HepG2 (cell line): Measurements from ENCODE around the gene SYPL1. TPM values are rescaled to one million over a fixed set of nuclear protein-coding genes. Genes with fewer than 3 reads are reported as not detected.

Source experiments
- ATAC-seq: fragments of 200-7000 bp; cut with Tn5 transposase; 3 replicates; pipeline ENCODE4 v1.9.1; 2020; ENCODE audit warnings: mild to moderate bottlenecking, moderate library complexity
- BruUV-seq: library from RNA; stranded (reverse); fragments of 400-500 nt; replicated peaks from 2 replicates; lab custom pipeline; 2021; lab: Mats Ljungman, UMichigan
- CTCF ChIA-PET: fragments of 300-600 bp; formaldehyde crosslinking; extraction: SDS; loops from one replicate; lab custom pipeline; 2021; ENCODE audit warnings: low total read pairs, inconsistent platforms, low intra/inter-chr PET ratio; lab: Yijun Ruan, JAX
- POLR2A ChIA-PET: fragments of 350-600 bp; sonication (Branson Sonifier 250); formaldehyde crosslinking; loops from one replicate; lab custom pipeline; 2020; ENCODE audit warnings: antibody characterized with exemption, inconsistent platforms; lab: Yijun Ruan, JAX
- DNase-seq: peaks from one replicate; pipeline ENCODE4 v3.0.0-alpha.2; 2015; ENCODE audit warnings: low spot score
- FAIRE-seq: peaks from 3 replicates; lab custom pipeline; 2011; peaks lifted over from hg19 to GRCh38; lab: Jason Lieb, UNC
- H2AFZ ChIP-seq: one replicate; pipeline ENCODE4 v1.6.1; 2011; ENCODE audit warnings: low read length, inconsistent platforms
- H3K27ac ChIP-seq: fragments of 300-600 bp; 3 replicates; pipeline ENCODE4 v1.8.0; 2011; ENCODE audit warnings: mixed run types, mild to moderate bottlenecking, mixed read lengths, low read length, inconsistent platforms; ENCODE audit not compliant: insufficient read depth; ENCODE audit errors: extremely low read length
- H3K27me3 ChIP-seq, 2 experiments: fragments of 200-600 bp in 1 of 2; 2 replicates in 1 of 2; 3 replicates in 1 of 2; pipeline versions ENCODE4 v1.6.0 to v1.8.0; 2011; ENCODE audit warnings: low read length in 2 of 2, mild to moderate bottlenecking in 2 of 2, moderate library complexity in 2 of 2, inconsistent platforms in 1 of 2; ENCODE audit not compliant: insufficient read depth in 2 of 2, control insufficient read depth in 1 of 2
- H3K36me3 ChIP-seq, 2 experiments: fragments of 200-600 bp in 1 of 2; replicated peaks in 1 of 2; 2 replicates in 1 of 2; 3 replicates in 1 of 2; pipeline versions ENCODE4 v1.5.1 to v1.8.0; 2011; ENCODE audit warnings: low read length in 2 of 2, inconsistent platforms in 1 of 2; ENCODE audit not compliant: insufficient read depth in 2 of 2, control insufficient read depth in 1 of 2
- H3K4me1 ChIP-seq: 2 replicates; pipeline ENCODE4 v1.5.1; 2012; ENCODE audit warnings: low read length, inconsistent platforms; ENCODE audit not compliant: insufficient read depth
- H3K4me2 ChIP-seq: 2 replicates; pipeline ENCODE4 v1.6.0; 2011; ENCODE audit warnings: low read depth, low read length, inconsistent platforms
- H3K4me3 ChIP-seq, 3 experiments: fragments of 200-600 bp in 1 of 3; sonication (generic), shearing (Covaris generic) in 1 of 3; replicated peaks in 1 of 3; 2 replicates each; pipeline ENCODE4 v1.5.1; 2011 to 2016; ENCODE audit warnings: low read length in 3 of 3, inconsistent platforms in 2 of 3, low read depth in 2 of 3, mild to moderate bottlenecking in 2 of 3, control low read depth in 1 of 3, mixed read lengths in 1 of 3; ENCODE audit not compliant: insufficient read depth in 1 of 3
- H3K79me2 ChIP-seq: one replicate; pipeline ENCODE4 v1.6.1; 2011; ENCODE audit warnings: low read length, inconsistent platforms; ENCODE audit not compliant: insufficient read depth
- H3K9ac ChIP-seq: 2 replicates; pipeline ENCODE4 v1.6.0; 2011; ENCODE audit warnings: mild to moderate bottlenecking, low read depth, low read length, inconsistent platforms; ENCODE audit not compliant: insufficient read depth
- H3K9me3 ChIP-seq: 2 replicates; pipeline ENCODE4 v1.5.1; 2012; ENCODE audit warnings: mild to moderate bottlenecking, low read length
- H4K20me1 ChIP-seq: 2 replicates; pipeline ENCODE4 v1.6.0; 2011; ENCODE audit warnings: inconsistent platforms, mild to moderate bottlenecking, low read length, moderate library complexity; ENCODE audit not compliant: insufficient read depth
- HNRNPL ChIP-seq: fragments of 200-400 bp; formaldehyde crosslinking; IDR thresholded peaks from 2 replicates; pipeline ENCODE4 v1.6.1; 2017; ENCODE audit warnings: mild to moderate bottlenecking, low read depth, low read length
- POLR2G ChIP-seq: fragments of 200-400 bp; formaldehyde crosslinking; IDR thresholded peaks from 2 replicates; pipeline ENCODE4 v1.6.1; 2018; ENCODE audit warnings: mild to moderate bottlenecking, low read depth, low read length, moderate library complexity
- ZNF687 ChIP-seq: sonication (generic); formaldehyde crosslinking; IDR thresholded peaks from 2 replicates; pipeline ENCODE4 v1.5.1; 2020; ENCODE audit warnings: mild to moderate bottlenecking, missing genetic modification reagents, moderate library complexity
- ZNF768 ChIP-seq: sonication (generic); formaldehyde crosslinking; IDR thresholded peaks from 2 replicates; pipeline ENCODE4 v1.4.0; 2020; ENCODE audit warnings: missing genetic modification reagents
- WGBS: methylation state at CpG from one replicate; pipeline ENCODE4 v1.1.6; 2017; ENCODE audit warnings: low lambda C conversion rate; 5-methylcytosine and 5-hydroxymethylcytosine counted together
- in situ Hi-C: cut with HindIII; loops from 2 replicates; pipeline ENCODE4 v1.10.0; 2017; ENCODE audit warnings: low pct_unique_long_range_greater_than_20kb; ENCODE audit not compliant: extremely low pct_ligation_motif_present
- intact Hi-C: fragments of 100-400 bp; cut with micrococcal nuclease; formaldehyde crosslinking; loops from one replicate; pipeline ENCODE4 v1.10.0; 2022; ENCODE audit not compliant: unreplicated experiment
- polyA plus RNA-seq, 8 experiments: library from polyadenylated mRNA; depleted of rRNA in 3 of 8; stranded (reverse) in 7 of 8; unstranded in 1 of 8; fragments of >200 nt; fragmentation: Illumina TruSeq in 4 of 8; extraction: Trizol in 4 of 8; gene quantifications; 2 replicates each; pipeline versions ENCODE4 v1.2.1 to v1.2.3, GENCODE V29; 2011 to 2016; ENCODE audit warnings: low read depth in 4 of 8, missing spikeins in 1 of 8, mixed read lengths in 1 of 8; ENCODE audit not compliant: insufficient read depth in 1 of 8
- total RNA-seq, 5 experiments: library from RNA; depleted of rRNA; stranded (reverse); fragments of >200 nt; fragmentation: Illumina TruSeq; extraction: Trizol; gene quantifications; 2 replicates each; pipeline ENCODE4 v1.2.3, GENCODE V29; 2016; ENCODE audit warnings: low read depth in 1 of 5
- TF ChIP-seq, protein P1 (sequence below): sonication (generic); formaldehyde crosslinking; IDR thresholded peaks from 2 replicates; pipeline ENCODE4 v1.9.0; 2022; ENCODE audit warnings: low read depth, missing genetic modification reagents

The SYPL1 gene
- total and polyA plus RNA-seq, 2 of the 13 experiments (the other 11 are each of a cell fraction or from before 2014, with no cell fraction given), result 27.5 to 40.2 TPM

DNA sequence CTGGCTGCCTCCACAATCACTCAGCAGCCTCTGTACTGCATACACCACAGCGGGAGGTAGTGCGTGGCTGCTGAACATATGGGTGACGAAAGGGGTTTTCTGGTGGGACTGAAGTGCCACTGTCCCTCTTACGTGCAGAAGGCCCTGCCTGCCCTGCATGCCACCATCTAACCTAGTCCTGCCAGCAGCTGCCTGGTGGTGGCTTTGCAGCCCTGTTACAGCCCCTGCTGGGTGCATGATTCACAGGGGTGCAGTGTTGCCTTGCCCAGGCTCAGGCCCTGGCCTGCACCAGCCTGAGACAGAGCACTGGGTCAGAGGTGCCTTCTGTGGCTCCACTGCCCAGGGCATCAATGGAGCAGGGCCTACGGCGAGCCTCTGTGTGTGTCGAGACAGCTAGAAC lies 50.1 kb downstream of the SYPL1 start:
- H3K27ac ChIP-seq, result no peak overlapping the region
- CTCF ChIA-PET, result no interaction called here

More for the DNA sequence above, 50.1 kb downstream of the SYPL1 start:
- intact Hi-C loops, result no loop called here
- FAIRE-seq, result no peak
- peak; percentile 23 for ATAC-seq
- in situ Hi-C loops, result no loop called here
- H3K4me1 ChIP-seq, result peaks cover 78% of the 10 kb centered on the region
- TF ChIP-seq, protein P1, sequence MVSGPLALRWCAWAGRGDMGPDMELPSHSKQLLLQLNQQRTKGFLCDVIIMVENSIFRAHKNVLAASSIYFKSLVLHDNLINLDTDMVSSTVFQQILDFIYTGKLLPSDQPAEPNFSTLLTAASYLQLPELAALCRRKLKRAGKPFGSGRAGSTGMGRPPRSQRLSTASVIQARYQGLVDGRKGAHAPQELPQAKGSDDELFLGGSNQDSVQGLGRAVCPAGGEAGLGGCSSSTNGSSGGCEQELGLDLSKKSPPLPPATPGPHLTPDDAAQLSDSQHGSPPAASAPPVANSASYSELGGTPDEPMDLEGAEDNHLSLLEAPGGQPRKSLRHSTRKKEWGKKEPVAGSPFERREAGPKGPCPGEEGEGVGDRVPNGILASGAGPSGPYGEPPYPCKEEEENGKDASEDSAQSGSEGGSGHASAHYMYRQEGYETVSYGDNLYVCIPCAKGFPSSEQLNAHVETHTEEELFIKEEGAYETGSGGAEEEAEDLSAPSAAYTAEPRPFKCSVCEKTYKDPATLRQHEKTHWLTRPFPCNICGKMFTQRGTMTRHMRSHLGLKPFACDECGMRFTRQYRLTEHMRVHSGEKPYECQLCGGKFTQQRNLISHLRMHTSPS (CRISPR knock-in tag), result peak; percentile 50; the same call in 1 of the 2 replicates
- 0 out of 2 replicates have a peak, but pooled peaks have one; percentile 57 for TF ChIP-seq HNRNPL
- TF ChIP-seq ZNF768 (CRISPR knock-in tag), result peak; percentile 40; the same call in 1 of the 2 replicates
- TF ChIP-seq POLR2G, result no peak
- peak; percentile 29; the same call in 1 of the 2 replicates for TF ChIP-seq ZNF687 (CRISPR knock-in tag)
- TF ChIP-seq, all 625 proteins: peak for 4
- Histone ChIP-seq H3K4me3 (peak overlapping the region in 2 of 3 experiments; percentile 4 to 36; a peak in 2 of 6 replicates), H2AFZ (no peak overlapping the region), H3K79me2 (no peaks in the 10 kb centered on the region), H4K20me1 (no peaks in the 10 kb centered on the region), H3K9me3 (no peaks in the 10 kb centered on the region), H3K36me3 (no peaks in the 10 kb centered on the region), H3K9ac (no peak overlapping the region), H3K27me3 (peaks cover 3 to 11% of the 10 kb centered on the region in 2 experiments; a peak in 2 of 5 replicates), H3K4me2 (peak overlapping the region; percentile 58)
- 71% methylated on average over 7 of the region's 7 CpGs for WGBS
- DNase-seq, result no peak
- POLR2A ChIA-PET, result no interaction called here
- BruUV-seq, result no TSS peak
